HG02763 (cell line): ENCODE measurements around the gene RSPRY1.

Source experiments
- ATAC-seq: cut with Tn5 transposase; IDR thresholded peaks from one replicate; pipeline ENCODE4 v1.9.1; 2021; ENCODE audit warnings: mild to moderate bottlenecking, moderate library complexity; ENCODE audit not compliant: unreplicated experiment

Gene RSPRY1

GRCh38 chr16:57289391-57290257, 103.5 kb downstream of the RSPRY1 start:
- no peak for ATAC-seq
